HG03354 (cell line): ENCODE data around the gene LMO3.

Experiments
- ATAC-seq: cut with Tn5 transposase; IDR thresholded peaks from one replicate; pipeline ENCODE4 v1.9.1; 2021; ENCODE audit warnings: mild to moderate bottlenecking; ENCODE audit not compliant: unreplicated experiment, poor library complexity, severe bottlenecking

LMO3 gene

GRCh38 chr12:16606117-16606200 is at the start of gene LMO3:
Gene LMO3, minus strand, starts transcription at chr12:16606162. Its CDS starts 5,302 bp downstream, at chr12:16600860.
- no peak for ATAC-seq

- ATAC-seq, result peak; percentile 93
Measured at GRCh38 chr12:16636435-16637055, 30.6 kb upstream of the LMO3 start.

- ATAC-seq, result no peak
Measured at GRCh38 chr12:16634786-16635185, 28.8 kb upstream of the LMO3 start.

- ATAC-seq, result no peak
Measured at GRCh38 chr12:16626991-16627390, 21.0 kb upstream of the LMO3 start.

- ATAC-seq, result no peak
Measured at GRCh38 chr12:16622338-16622737, 16.4 kb upstream of the LMO3 start.

- ATAC-seq, result no peak
Measured at GRCh38 chr12:16619537-16619936, 13.6 kb upstream of the LMO3 start.

- ATAC-seq, result no peak
Measured at GRCh38 chr12:16618256-16618655, 12.3 kb upstream of the LMO3 start.

- ATAC-seq, result no peak
Measured at GRCh38 chr12:16613199-16613598, 7.2 kb upstream of the LMO3 start.

- no peak for ATAC-seq
Measured at GRCh38 chr12:16612647-16613046, 6.7 kb upstream of the LMO3 start.

- peak; percentile 60 for ATAC-seq
Measured at GRCh38 chr12:16611146-16611545, 5.2 kb upstream of the LMO3 start.

GRCh38 chr12:16610743-16611142 is 4.8 kb upstream of the LMO3 start:
- peak; percentile 2 for ATAC-seq

- ATAC-seq, result no peak
Measured at GRCh38 chr12:16610001-16610585, 4.1 kb upstream of the LMO3 start.

GRCh38 chr12:16608946-16609539 is 3.1 kb upstream of the LMO3 start:
- no peak for ATAC-seq

GRCh38 chr12:16607906-16608775 is 2.2 kb upstream of the LMO3 start:
- ATAC-seq, result no peak

- ATAC-seq, result no peak
Measured at GRCh38 chr12:16606991-16607390, 1.0 kb upstream of the LMO3 start.

GRCh38 chr12:16606201-16606849 is 363 bp upstream of the LMO3 start:
- ATAC-seq, result peak; percentile 41

GRCh38 chr12:16605642-16606116 is 283 bp downstream of the LMO3 start:
- peak; percentile 29 for ATAC-seq

GRCh38 chr12:16604596-16605252 is 1.2 kb downstream of the LMO3 start:
- ATAC-seq, result no peak

GRCh38 chr12:16603916-16604575 is 1.9 kb downstream of the LMO3 start:
- no peak for ATAC-seq
